Measurements from ENCODE around the gene NHSL2.
"Not testable (repeated sequence)": the region's sequence is repeated elsewhere in the genome, so short reads cannot be mapped to it uniquely, and the experiment has no call there.

NHSL2 gene

DNA sequence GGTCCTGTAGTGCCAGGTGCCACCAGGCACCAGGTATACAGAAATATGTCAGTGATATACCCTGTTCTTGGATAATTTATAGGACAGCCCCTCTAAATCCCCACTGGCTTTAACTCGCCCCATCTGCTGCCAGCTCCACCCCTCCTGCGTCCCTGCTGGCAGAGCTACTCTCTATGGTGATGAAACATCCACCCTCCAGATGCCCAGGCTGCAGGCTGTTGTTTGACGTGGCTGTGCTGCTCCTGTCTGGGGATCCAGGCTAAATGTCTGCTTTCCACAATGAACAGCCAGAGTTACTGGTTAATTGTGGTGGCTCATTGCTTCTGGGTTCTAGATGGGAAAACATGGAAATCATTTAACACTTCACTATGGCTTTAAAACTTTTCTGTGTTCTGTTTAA, 12.9 kb downstream of the NHSL2 start:
- DNase-seq (ENCODE audit: low spot score), result no peak

DNA sequence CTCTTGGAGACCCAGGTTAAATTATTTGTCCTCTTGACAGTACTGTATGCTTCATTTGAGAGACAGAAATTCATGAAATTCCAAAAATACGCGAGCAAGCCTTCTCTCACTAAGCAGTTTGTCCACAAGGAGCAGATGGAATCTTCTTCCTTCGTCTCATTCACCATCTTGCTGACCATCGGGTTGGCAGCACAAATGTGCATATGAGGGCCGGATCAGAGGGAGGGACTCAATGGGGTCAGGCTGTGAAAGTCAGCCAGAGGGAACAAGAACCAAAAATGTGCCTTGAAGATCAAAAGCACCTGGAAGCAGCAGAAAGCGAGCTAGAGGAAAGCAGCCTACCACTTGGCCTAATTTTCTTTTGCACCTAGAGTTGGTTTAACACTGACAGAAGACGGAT, 16.4 kb downstream of the NHSL2 start:
- DNase-seq (ENCODE audit: low spot score), result no peak

DNA sequence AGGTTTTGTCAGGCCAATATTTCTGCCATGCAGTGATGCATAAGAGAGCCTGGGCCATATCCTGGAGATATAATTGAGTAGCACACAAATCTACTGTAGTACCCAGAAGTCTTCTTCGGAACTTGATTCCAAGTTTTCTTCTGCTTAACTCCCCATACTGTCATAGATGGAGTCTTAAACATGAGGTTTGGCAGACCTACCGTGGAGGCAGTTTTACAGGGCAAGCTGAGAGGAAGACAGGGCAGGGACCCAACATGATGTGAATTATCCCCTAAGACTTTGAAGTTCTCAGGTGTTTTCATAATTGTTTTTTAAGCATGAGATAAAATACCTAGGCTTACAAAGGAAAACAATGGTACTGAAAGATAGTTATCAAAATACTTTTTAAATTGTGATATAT, 18.2 kb downstream of the NHSL2 start:
- no peak for DNase-seq (ENCODE audit: low spot score)

DNA sequence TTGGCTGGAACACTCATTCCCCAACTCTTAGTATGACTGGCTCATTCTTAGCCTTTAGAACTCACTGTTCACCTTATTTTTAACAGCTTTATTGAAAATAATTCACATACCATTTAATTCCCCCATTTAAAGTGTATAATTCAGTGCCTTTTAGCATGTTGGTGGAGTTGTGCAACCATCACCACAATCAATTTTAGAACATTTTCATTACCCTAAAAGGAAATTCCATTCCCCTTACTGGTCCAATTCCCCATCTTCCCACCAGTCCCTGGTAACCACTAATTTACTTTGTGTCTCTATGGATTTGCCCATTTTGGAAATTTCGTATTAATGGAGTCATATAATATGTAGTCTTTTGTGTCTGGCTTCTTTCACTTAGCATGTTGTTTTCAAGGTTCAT, 19.7 kb downstream of the NHSL2 start:
- DNase-seq (ENCODE audit: low spot score), result no peak

DNA sequence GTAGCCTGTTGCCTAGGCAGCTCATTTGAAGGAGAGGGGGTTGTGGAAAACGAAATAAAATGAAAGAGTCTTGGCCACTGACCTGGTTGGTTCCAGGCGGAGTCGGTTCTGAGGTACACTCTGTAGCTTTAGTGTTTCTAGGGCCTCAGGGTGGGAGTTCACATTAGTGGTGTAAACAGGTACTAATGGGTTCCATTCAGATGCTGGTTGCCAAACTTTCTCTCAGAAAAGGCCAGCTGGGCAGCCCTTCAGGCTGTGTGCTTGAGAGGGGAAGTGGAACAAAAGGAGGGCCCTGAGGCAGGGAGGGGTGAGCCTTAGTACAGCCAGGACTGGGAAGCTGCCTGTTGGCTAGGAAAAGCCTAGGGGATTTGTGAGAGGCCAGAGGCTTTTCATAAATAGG, 24.8 kb downstream of the NHSL2 start:
- DNase-seq (ENCODE audit: low spot score), result peak; percentile 14

DNA sequence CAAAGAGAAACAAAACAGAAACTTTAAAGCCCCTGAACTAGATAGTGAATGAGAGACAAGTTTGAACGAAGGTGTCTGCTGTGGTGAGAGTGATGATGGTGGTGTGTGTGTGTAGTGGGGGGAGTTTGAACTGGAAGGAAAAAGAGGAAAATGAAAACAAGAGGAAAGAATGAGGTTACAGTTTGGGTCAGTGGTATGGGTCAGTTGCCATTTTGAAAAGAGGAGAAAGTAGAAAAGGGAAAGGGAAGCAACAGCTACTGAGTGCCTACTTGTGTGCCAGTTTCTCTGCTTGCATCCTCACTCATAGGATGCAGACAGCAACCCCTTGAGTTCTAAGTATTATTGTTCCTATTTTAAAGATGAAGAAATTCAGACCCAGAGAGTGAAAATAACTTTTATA, 26.0 kb downstream of the NHSL2 start:
- DNase-seq (ENCODE audit: low spot score), result no peak

DNA sequence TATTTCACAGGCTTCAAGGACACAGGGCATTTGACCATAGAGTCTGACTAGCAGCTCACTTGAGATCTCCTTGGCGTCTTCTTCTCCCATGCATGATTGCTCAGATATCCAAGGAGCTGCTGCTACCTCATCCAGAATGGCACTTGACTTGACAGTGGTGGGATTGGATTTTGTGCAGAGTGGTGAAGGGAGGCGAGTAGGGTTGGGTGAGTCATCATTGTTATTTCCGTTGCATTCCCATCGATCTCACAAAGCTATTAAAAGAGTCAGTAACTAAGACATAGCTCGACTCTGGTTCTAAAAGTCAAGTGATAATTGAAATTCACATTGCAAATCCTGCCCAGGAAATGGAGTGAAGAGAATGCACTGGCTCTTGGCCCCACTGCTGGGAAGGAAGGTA, 27.7 kb downstream of the NHSL2 start:
- no peak for DNase-seq (ENCODE audit: low spot score)

DNA sequence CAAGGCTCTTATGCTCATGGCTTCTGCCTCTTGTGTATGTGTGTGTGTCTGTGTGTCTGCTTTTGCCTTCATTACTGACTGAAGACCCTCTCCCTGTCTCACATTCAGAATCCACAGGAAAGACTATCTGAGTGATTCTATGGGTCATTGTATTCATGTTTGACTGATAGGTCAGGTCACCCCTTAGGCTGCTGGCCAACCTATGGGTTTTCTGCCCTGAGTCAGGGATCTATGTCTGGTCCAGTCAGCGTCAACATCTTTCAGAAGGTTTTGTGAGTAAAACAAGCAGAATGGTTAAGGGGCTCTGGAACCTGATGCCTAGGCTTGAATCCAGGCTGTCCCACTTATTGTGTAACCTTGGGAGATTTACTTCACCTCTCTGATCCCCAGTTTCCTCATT, 30.5 kb downstream of the NHSL2 start:
- no peak for DNase-seq (ENCODE audit: low spot score)

DNA sequence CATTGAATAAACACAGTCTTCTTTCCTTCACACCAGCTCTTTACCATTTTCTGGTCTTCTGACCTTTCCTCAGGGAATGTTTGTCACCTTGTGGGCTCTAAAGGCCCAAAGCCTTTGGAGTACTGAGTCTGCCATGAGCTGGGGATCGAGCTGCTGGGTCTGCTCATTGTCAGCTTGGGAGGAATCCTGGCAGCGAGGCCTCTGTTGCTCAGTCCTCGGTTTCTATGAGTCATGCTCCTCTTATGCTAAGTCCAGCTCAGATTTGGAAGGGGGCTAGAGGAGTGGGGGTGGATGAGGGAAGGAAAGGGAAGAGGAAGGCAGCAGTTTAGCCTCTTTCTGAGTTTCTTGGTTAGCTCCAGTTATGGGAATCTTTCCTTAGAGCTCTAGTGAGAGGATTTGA, 31.1 kb downstream of the NHSL2 start:
- no peak for DNase-seq (ENCODE audit: low spot score)

DNA sequence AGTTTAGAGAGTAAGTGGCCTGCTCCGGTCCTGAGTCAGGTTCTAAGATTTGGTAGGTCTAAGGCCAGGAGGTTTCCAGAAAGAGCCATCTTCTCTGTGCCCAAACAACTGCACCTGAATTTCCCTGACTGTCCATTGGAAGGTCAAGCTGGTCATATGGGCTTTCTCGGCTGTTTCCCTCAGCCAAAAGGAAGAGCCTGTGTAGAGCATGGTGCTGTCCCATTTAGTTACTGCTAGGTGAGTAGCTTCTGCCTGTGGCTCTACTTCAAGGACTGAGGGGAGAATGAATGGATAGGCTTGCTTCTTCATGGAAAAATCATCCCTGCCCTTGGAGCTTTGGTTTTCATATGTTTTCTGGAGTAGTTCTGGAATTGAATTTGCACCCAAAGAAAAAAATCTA, 33.7 kb downstream of the NHSL2 start:
- no peak for DNase-seq (ENCODE audit: low spot score)

DNA sequence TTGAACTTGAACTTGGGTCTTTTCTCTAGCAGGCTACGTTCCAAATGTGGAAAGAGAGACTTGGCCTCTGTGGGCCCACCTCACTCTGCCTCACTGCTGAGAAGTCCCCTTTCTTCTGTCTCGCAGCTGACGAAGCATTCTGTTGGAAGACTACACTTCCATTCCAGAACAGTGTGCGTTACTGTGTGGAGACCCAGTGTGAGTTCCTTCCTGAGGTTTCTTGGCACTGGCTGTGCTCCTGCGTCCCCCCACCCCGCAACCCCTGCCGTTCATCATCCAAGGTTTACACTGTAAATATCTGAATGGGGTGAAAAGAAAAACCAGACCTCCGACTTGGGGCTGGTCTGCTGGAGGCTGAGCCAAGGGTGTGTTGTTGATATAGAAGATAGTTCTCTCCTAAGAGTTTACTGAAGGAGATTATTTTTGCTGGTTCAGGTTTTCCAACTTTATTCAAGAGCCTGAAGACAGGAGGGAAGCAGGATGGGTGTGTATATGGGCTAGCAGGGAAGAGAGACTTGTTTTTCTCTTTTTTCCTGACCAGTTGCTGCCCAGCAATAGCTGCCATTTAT, 34.7 kb downstream of the NHSL2 start:
- DNase-seq (ENCODE audit: low spot score), result no peak

DNA sequence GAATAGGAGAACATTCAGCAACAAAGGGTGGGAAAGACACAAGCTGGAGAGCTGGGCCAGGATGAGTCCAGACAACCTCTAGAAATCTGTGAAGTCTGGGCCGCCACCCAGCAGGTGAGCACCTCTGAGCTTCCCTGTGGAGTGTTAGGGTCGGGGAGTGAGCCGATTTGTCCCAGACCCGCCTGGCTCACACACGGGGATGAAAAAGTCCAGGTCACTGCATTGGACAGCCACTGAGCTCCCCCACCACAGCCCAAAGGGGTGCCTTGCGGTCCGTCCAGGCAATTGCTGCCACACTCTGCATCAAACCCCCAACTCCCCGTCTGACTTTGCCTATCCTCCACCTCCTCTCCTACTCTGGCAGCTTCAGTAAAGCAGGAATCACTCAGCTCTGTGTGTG, 38.7 kb downstream of the NHSL2 start:
- no peak for DNase-seq (ENCODE audit: low spot score)

DNA sequence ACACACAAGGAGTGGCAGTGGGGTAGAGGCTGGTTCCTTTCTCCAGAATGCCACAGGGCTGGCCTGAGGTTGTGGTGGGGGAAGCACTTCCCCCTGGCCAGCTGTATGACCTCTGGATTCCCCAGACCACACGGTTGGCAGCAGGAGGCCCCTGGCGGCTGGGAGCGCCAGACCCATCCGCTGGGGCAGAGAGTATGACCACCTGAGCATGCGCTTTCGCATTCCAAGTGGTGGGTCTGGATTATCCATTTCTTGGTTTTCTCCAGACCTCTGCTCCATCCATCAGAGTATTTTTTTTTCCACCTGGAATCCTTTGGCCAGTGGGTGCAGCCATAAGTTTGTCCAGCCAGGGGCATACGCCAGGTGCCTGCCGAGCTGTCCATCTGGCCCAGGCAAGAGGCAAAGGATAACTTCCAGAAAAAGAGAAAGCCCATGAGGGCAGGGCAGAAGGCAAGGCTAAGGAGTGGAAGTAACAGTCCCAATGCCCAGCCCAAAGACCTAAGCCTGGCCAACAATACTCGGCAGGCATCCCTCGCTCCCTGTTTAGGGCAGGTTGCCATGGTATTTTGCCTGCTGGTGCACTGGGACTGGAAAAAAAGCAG, 39.3 kb downstream of the NHSL2 start:
- no peak for DNase-seq (ENCODE audit: low spot score)

DNA sequence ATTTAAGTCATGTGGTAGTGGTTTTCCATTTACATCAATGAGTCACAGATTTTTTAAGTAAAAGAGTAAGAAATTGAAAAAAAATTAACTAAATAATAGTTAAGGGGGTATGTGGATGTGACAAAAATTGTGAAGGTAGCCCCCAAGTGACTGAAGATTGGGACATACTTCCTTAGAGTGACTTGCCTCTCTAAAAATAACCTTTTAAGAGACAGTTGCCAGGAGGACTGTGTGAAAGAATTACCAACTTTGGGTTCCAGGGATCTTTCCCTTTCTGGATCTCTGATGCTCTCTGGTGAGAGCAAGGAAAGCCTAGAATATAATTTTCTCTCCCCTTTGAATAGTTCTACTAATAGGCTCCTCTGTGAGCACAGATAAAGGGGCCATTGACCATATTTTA, 42.7 kb downstream of the NHSL2 start:
- no peak for DNase-seq (ENCODE audit: low spot score)

DNA sequence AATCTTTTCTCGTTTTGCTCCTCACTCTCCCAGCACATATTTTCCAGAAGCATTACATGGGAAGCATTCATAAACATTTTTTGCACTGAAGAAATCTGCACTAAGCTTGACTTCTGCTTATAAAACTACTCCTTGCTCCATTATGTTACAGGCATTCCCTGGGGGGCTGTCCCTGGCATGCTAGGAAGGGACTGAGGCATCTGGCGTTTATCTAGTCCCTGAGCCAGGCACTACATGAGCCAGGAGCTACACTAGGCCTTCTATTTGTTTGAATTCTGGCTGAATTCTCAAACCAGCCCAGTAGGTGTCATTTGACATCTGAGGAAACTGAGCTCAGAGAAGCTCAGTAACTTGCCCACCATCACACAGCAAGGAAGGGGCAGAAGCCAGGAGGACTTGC, 43.3 kb downstream of the NHSL2 start:
- DNase-seq (ENCODE audit: low spot score), result no peak

DNA sequence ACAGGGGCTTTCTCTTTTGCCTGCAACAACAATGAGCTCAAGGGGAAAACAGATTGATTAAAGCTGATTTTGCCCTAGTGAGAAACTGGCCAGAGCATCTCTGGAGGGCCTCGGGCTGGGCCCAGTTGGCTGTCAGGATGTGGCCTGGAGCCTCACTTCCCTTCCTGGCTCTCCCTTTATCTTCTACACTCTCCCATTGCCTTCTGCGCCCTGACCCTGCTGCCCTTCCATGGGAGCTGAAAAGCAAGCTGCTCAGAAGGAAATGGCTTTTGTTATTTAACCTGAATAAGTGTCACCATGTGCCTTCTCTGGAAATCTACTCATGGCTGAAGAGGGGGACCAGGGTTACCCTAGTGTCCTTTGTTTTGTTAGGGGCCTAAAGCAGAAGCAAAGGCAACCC, 43.8 kb downstream of the NHSL2 start:
- no peak for DNase-seq (ENCODE audit: low spot score)

DNA sequence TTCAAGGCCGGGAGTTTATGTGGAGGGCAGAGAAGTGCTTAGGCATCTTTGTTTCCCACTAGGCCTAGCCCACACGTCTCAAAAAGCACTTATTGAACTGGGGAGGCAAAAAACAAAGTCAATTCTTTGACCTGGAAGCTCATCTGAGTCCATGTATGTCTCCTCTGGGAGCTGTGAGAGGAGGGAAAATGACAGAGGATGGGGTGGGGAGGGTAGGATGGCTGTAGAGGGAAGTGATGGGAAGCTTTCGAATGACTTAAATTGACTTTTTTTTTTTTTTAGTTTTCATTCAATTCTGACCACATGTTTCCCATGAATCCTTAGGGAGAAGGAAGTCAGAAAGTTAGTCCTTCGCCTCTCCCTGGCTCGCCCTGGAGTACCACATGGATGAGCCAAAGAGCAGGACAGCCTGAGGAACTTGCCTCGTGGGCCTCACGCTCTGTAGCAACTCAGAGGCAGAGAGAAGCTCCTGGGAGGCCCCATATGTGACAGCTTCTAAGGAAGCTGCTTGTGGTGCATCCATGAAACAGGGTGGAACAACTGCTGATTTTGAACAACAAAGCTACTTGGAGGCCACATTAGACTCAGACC, 45.0 kb downstream of the NHSL2 start:
- DNase-seq (ENCODE audit: low spot score), result no peak

DNA sequence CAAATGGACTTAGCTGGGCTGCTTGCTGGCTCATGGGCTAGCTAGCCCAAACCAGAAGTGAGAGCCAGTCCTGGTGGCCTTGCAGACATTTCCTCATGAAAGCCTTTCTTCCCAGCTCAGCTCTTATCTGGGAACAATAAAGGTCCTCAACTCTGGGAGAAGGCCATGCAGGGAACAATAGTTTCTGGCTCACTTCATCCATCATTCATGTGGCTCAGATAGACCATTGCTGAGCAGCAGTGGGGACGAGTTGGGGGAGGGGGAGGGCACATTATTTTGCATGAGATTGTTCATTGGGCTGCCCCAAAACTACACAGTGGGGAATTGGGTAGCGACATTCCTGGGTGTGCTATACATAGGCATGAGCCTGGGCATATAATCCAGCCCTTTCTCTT, 47.6 kb downstream of the NHSL2 start:
- DNase-seq (ENCODE audit: low spot score), result no peak

DNA sequence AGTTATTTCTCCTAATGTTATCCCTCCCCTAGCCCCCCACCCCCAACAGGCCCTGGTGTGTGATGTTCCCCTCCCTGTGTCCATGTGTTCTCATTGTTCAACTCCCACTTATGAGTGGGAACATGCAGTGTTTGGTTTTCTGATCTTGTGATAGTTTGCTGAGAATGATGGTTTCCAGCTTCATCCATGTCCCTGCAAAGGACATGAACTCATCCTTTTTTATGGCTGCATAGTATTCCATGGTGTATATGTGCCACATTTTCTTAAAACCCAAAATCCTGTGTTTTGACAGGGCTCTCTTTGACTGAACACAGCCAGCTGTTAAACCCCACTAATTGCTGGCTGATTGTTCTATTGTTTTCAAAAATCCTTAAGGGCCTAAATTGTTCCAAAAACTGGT, 53.5 kb downstream of the NHSL2 start:
- not testable (repeated sequence) for DNase-seq (ENCODE audit: low spot score)

DNA sequence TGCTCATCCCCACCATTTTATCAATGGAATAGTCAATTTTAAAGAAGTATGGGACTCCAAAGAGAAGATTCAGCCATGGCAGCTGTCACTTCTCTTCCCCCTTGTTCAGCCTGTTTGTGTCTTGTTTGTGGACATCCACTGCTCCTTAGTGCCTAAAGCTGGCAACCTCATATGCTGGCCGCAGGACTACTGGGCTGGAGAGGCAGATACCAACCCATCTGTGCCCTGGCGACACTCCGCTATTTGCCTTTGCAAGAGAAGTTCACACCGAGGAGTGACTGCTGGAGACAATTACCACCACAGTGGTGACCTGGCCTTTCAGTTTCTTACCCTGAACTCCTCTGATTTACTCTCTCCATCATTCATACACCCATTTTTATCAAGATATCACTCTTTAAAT, 64.3 kb downstream of the NHSL2 start:
- no peak for DNase-seq (ENCODE audit: low spot score)

DNA sequence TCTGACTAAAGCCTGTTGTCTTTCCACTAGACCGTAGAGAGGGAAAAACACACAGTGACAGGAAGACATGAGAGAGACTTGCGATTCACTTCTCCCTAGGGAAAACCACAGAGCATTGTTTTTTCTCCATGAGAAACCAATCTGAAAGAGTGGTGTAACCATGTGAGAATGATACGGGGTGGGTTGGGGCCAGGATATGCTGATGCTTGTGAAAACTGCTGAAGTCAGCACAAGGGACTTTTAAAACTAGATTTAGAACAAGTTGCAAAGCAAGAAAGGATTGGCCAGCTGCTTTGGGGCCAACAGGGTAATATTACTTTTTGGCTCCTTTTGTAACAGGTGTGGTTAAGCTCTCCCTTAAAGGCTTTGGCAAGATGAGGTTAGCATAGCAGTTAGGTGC, 66.1 kb downstream of the NHSL2 start:
- DNase-seq (ENCODE audit: low spot score), result no peak

DNA sequence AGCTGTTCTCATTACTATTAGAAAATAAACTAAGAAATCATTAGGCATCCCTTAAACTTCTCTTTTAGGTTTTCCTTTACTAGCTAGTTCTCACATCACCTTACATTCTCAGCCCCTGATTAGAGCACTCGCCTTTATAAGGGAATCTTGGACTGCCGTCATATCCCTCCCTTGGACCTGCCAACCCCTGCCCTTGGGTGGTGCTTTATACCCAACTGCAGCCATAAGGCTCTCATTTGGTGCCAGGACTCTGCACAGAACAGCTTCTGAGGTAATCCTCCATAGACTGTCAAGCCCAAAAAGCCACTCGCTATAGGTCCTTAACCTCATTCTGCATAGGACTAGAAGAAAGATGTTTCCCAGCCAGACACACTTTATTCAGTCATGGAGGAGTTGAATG, 67.5 kb downstream of the NHSL2 start:
- DNase-seq (ENCODE audit: low spot score), result no peak

DNA sequence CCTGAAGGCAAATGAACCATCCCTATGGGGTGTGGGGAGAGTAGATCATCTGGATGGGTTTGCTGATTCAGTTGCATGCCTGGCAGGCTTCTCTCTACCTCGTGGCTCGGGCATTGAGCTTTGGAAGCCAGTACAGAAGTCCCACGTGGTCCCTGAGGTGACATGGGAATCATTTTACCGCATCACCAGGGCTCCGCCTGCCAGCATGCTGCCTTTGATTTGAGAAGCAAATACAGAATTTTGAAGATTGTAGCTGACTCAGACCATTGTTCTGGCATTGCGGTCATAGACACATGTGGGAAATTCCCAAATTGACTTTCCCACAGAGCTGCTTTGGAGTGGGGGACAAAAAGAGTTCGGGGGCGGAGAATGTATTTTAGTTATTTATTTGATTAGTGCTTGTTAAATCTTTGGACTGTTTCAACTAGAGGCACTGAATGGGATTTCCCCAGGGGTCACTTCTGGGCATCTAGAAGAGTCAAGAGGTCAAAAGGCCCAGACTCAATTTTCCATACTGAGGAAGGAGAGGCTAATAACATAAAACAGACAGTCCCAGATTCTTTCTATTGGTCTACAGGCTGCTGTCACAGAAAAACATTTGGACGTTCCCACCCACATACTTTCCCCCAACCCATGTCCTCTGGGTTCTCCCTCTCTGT, 79.3 kb downstream of the NHSL2 start:
- no peak for DNase-seq (ENCODE audit: low spot score)

DNA sequence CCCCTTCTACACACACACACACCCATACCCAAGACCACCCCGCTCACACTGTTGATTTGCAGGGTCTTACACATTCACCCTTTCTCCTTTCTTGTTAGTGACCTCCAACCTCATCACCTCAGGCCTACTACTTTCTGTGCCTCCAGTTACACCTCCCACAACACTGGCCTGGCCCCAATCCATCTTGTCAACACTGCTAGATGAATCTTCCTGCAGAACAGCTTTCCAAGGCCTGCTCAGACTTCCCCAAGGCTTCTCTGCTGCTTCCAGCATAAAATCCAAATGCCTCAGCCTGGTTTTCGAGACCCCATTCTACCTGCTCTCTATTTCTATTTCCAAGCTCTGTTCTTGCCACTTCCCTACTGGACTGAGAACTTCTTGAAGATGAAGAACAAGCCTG, 79.9 kb downstream of the NHSL2 start:
- no peak for DNase-seq (ENCODE audit: low spot score)

Measured in putamen (tissue), 1 donor.